Stimulated activated naive CD8-positive, alpha-beta T cell treated with anti-CD3 and anti-CD28 coated beads, Interleukin-15, amount 100 ng/mL, for 72 hours (primary cell): ENCODE measurements around the gene ATP2C1.

Source experiments
- ATAC-seq: fragments of 150-1000 bp; cut with Tn5 transposase; 2 replicates; pipeline ENCODE4 v1.10.0; 2021; ENCODE audit warnings: mild to moderate bottlenecking, moderate library complexity
- DNase-seq, 2 donors: peaks; one replicate each; pipeline ENCODE4 v3.0.0; 2021 to 2022
- H3K27ac Mint-ChIP-seq, 2 donors: one replicate each; pipeline ENCODE4 v1.8.0; 2022; ENCODE audit warnings: mild to moderate bottlenecking in 2 of 2, mixed read lengths in 2 of 2, moderate library complexity in 2 of 2
- H3K27me3 Mint-ChIP-seq: one replicate; pipeline ENCODE4 v1.8.0; 2022; ENCODE audit warnings: mixed read lengths
- H3K4me1 Mint-ChIP-seq: one replicate; pipeline ENCODE4 v1.8.0; 2022; ENCODE audit warnings: mild to moderate bottlenecking, mixed read lengths
- H3K4me3 Mint-ChIP-seq, 2 donors: one replicate each; pipeline ENCODE4 v1.8.0; 2022; ENCODE audit warnings: mild to moderate bottlenecking in 2 of 2, mixed read lengths in 2 of 2, moderate library complexity in 1 of 2
- H3K9me3 Mint-ChIP-seq, 2 donors: one replicate each; pipeline ENCODE4 v1.8.0; 2022; ENCODE audit warnings: mixed read lengths in 2 of 2

The ATP2C1 gene

DNA sequence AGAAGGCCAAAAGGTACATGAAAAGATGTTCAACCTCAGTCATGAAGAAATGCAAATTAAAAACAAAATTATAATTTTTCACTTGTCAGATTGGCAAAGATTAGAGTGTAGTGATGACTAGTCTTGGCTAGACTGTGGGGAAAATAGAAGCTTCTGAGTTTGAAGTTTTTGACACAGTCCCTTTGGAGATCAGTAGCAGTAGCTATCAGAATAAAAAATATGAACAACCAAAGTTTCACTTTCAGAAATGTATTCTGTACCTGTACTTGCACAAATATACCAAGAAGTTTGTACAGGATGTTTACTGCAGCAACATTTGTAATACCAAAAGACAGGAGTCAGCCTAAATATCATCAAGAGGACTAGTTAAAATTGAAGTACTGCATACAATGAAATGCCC, 14.1 kb downstream of the ATP2C1 start:
- peaks cover 43% of the 10 kb centered on the region for H3K4me1 Mint-ChIP-seq
- no peaks in the 10 kb centered on the region for H3K9me3 Mint-ChIP-seq
- peak overlapping the region; percentile 12 to 25 for H3K27ac Mint-ChIP-seq
- ATAC-seq (peak; percentile 97), DNase-seq (no peak)
- H3K4me3 Mint-ChIP-seq: peak overlapping the region; percentile 21 to 50
- H3K27me3 Mint-ChIP-seq: no peaks in the 10 kb centered on the region

DNA sequence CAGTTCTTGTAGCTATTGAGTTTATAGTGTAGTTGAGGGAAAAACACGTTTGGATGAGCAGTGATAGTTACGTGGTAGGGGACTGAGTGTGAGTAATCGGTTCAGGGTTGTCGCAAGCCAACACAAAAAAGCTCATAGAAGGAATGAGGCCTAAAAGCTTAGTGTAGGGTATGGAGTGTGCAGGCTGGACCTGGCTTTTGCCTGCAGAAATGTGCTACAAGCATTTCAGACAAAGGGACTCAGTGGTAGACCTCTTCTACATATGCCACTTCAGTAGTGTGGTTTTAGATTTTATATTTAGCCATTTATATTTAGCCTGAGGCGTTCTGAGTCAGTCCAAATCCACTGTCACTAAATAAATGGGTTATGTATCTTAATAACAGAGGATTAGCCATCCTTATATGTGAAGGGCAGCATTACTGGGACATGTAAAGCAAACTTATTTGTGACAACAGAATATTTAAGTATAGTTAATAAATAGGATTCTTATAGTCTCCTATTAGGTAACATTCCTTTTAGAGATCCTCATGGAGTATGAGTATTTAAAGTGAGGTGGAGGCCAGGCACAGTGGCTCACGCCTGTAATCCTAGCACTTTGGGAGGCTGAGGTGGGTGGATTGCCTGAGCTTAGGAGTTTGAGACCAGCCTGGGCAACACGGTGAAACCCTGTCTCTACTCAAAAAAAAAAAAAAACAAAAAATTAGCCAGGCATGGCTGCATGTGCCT, 21.8 kb downstream of the ATP2C1 start:
- Mint-ChIP-seq H3K4me1 (peaks cover 23% of the 10 kb centered on the region), H3K27ac (no peak overlapping the region), H3K4me3 (no peak overlapping the region), H3K9me3 (peaks cover 0 to 4% of the 10 kb centered on the region in 2 donors), H3K27me3 (no peaks in the 10 kb centered on the region)
- DNase-seq (no peak), ATAC-seq (no peak)

DNA sequence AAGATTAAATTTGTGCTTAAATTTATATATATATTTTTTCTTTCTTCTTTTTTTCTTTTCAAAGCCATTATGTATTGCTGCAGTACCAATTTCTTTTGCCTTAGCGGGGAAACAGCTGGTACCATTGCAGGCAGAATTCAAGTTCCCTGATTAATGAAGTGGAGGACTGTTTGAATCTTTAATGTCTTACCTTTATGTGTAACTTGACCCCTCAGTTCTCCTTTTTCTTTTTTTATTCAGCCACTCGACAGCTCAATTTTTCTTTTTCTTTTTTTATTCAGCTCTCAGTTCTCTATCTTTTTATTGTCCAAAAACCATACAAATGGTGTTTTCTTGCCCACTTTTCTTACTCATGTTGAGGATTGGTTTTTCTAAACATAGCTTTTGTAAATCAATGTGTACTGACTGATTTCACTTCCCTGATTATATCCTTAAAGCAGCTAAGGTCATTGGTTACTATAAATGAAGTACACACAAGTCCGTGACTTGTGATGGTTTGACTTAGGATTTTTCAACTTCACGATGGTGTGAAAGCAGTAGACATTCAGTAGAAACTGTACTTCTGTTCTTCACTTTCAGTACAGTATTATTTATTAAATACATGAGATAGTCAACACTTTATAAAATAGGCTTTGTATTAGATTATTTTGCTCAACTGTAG, 22.8 kb downstream of the ATP2C1 start:
- DNase-seq (no peak), ATAC-seq (no peak)
- H3K27ac Mint-ChIP-seq: no peak overlapping the region
- no peak overlapping the region for H3K4me3 Mint-ChIP-seq
- no peaks in the 10 kb centered on the region for H3K27me3 Mint-ChIP-seq
- peaks cover 28% of the 10 kb centered on the region for H3K4me1 Mint-ChIP-seq
- peaks cover 0 to 4% of the 10 kb centered on the region in 2 donors for H3K9me3 Mint-ChIP-seq

DNA sequence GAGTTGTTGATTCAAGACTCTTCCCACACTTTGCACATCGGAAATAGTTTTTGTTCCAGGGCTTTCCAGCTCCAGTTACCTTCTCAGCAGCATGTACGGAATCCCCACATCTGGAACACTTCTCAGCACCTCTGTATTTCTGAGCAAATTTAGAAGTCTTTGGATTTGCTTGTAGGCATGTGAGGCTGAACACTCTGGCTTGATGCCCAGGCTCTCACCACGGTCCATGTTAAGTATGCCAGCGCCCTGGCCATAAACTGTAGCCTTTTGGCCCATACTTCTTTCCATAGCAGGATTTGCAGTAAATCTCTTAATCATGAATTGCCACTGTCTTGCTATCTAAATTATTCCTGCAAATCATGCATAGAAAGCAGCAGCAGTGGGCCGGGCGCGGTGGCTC, 24.4 kb downstream of the ATP2C1 start:
- no peak overlapping the region for H3K4me3 Mint-ChIP-seq
- no peak overlapping the region for H3K27ac Mint-ChIP-seq
- H3K9me3 Mint-ChIP-seq: peaks cover 0 to 4% of the 10 kb centered on the region in 2 donors
- DNase-seq: no peak
- no peaks in the 10 kb centered on the region for H3K27me3 Mint-ChIP-seq
- ATAC-seq: no peak
- H3K4me1 Mint-ChIP-seq: peaks cover 43% of the 10 kb centered on the region

DNA sequence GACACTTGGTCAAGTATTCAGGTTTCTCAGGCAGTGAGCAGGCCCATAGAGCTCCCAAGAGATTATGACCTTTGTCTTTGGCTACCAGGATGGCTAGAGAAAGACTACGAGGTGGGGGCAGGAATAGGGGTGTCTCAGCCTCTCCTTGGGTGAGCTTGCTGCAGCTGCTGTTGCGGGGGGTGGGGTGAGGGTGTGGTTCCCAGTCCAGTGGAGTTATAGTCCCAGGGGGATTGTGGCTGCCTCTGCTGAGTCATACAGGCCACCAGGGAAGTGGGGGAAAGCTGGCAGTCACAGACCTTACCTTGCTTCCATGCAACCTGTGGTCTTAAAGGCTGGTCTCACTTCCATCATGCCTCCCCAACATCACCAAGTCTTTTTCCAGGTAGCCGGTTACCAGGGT, 31.7 kb downstream of the ATP2C1 start:
- H3K9me3 Mint-ChIP-seq: peaks cover 7 to 8% of the 10 kb centered on the region in 2 donors
- H3K4me1 Mint-ChIP-seq: peaks cover 59% of the 10 kb centered on the region
- ATAC-seq: no peak
- H3K27ac Mint-ChIP-seq: no peak overlapping the region
- no peaks in the 10 kb centered on the region for H3K27me3 Mint-ChIP-seq
- no peak overlapping the region for H3K4me3 Mint-ChIP-seq
- no peak for DNase-seq

DNA sequence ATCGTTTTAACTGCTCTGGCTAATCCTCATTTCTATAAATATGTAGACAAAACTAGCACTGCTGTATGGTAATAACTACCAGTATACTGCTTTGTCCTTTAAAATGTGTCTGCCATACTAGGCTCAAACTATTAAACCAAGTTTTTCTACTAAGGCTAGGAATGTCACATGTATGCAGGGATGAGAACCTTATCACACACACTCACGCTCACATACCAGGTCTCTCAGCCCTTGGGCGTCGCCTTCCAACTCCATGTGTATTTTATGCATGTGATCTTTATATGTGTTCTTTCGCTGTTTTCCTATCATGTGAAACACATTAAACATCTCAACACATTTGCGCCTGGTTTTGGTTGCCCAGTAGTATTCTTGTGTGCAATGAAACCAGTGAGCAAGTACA, 32.6 kb downstream of the ATP2C1 start:
- no peak for ATAC-seq
- H3K9me3 Mint-ChIP-seq: peaks cover 7 to 8% of the 10 kb centered on the region in 2 donors
- H3K4me1 Mint-ChIP-seq: peaks cover 55% of the 10 kb centered on the region
- no peak for DNase-seq
- no peak overlapping the region for H3K4me3 Mint-ChIP-seq
- H3K27ac Mint-ChIP-seq: no peak overlapping the region
- no peaks in the 10 kb centered on the region for H3K27me3 Mint-ChIP-seq

DNA sequence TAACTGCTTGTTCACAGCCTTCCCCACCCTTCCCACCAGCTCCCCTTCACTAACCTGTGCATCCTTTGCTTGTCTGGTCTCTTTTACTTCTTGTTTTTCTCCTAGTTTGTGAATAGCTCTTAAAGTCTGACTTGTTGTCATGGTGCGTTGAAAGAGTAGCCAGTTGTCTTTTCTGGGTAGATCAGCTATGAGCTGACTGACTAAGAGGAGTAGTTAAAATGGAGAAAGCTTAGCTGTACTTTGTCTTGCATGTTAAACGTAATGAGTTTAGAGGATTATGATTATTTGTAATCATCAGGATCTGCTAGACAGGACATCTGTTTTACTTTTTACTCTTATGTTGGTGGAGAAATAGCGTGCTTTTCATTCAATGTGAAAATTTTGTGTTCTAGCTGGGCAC, 35.9 kb downstream of the ATP2C1 start:
- H3K27me3 Mint-ChIP-seq: no peaks in the 10 kb centered on the region
- peaks cover 0 to 5% of the 10 kb centered on the region in 2 donors for H3K9me3 Mint-ChIP-seq
- no peak overlapping the region for H3K4me3 Mint-ChIP-seq
- DNase-seq (no peak), ATAC-seq (no peak)
- H3K27ac Mint-ChIP-seq: no peak overlapping the region
- H3K4me1 Mint-ChIP-seq: peaks cover 33% of the 10 kb centered on the region

DNA sequence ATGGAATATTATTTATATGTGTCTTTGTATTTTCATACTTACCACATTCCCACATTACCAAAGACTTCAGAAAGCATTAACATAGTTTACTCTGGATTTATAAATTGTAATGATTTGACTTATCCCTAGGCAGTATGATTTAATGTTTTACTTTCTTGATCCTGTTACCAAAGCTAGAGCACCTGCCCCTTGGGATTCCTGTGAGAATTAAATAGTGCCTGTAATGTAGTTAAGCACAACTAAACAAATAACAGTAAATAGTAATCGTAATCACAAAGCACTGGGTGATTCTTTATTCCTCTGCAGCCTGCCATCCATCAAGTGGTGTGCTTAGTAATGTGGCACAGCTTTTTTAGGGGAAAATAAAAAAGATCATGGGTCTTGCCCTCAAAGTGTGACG, 39.1 kb downstream of the ATP2C1 start:
- DNase-seq: no peak
- no peak overlapping the region for H3K4me3 Mint-ChIP-seq
- no peak for ATAC-seq
- no peaks in the 10 kb centered on the region for H3K9me3 Mint-ChIP-seq
- H3K4me1 Mint-ChIP-seq: peaks cover 13% of the 10 kb centered on the region
- no peak overlapping the region for H3K27ac Mint-ChIP-seq
- no peaks in the 10 kb centered on the region for H3K27me3 Mint-ChIP-seq

DNA sequence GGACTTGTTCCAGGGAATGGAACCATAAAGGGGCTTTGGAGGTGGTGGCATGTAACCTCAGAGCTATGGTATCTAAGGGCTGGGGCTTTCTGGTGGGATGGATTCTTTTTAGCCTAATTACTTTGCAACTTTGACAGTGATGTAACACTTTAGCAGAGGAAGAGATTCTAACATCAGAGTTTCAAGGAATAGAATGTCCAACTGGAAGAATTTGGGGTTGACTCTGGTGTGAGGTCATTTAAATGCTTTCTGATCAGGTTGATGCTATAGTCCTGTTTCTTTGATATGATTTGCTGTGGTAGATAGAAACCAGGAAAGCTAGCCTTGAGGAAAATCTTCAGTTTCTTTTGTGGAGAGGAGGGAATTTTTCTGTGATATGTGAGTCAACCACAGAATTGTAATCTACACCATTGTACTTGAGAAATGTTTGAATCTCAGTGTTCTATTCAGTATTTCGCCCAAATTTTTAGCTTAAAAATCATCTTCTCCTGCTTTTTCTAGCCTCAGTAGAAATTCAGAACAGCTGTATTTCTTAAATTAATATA, 40.0 kb downstream of the ATP2C1 start:
- no peak for DNase-seq
- H3K9me3 Mint-ChIP-seq: no peaks in the 10 kb centered on the region
- H3K27ac Mint-ChIP-seq: peak overlapping the region; percentile 30 to 90
- peaks cover 13% of the 10 kb centered on the region for H3K4me1 Mint-ChIP-seq
- no peak for ATAC-seq
- H3K27me3 Mint-ChIP-seq: no peaks in the 10 kb centered on the region
- no peak overlapping the region for H3K4me3 Mint-ChIP-seq

DNA sequence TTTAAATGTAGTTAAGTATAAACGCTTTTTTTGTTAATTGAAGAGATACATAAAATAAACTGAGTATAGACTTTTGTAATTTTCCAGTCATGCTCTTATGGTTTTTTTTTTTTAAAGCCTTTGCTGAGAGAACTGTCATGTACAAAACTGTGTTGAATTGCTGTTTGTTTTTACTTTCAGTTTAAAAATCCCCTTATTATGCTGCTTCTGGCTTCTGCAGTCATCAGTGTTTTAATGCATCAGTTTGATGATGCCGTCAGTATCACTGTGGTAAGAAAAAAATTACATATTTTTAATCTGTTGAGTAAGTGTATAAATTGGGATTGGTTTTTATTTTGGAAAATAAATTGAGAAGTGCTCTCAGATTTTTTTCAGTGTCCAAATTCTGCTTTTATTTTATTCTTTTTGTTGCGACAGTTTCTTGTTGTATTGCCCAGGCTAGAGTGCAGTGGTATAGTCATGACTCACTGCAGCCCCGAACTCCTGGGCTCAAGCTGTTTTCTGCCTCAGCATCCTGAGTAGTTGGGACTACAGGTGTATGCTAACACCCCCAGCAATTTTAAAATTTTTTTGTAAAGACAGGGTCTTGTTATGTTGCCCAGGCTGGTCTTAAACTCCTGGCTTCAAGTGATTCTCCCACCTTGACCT, 40.7 kb downstream of the ATP2C1 start:
- no peak for DNase-seq
- Mint-ChIP-seq H3K27ac (no peak overlapping the region), H3K4me1 (peaks cover 12% of the 10 kb centered on the region), H3K4me3 (no peak overlapping the region), H3K27me3 (no peaks in the 10 kb centered on the region), H3K9me3 (no peaks in the 10 kb centered on the region)
- ATAC-seq: no peak

DNA sequence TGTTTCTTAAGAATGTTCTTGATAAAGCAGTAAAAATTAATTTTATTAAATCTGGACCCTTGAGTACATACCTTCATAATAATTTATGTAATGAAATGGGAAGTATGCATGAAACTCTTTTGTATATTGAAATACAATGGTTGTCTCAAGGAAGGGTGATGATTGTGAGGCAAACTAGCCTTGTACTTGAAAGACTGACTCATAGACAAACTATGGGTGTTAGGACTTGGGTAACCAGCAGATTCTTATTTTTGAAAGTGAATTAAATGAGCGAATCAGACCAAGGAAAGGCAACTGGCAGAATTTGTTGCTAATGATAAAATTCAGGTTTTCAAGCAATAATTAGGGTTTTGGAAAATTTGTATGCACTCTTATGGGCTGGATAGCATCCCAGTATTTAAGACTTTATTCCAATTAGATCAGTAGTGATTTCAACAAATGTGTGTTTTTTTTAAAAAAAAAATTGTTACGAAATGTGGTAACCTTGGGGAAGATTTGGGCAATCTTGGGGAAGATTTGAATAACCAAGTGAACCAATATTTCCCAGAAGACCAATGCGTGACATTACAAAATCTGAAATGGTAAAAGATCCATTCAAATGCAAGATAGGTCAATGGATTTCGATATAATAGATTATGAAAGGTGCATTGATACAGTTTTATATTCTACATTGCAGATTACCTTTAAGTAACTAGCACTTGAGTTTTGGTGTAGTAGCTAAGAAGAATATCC, 42.0 kb downstream of the ATP2C1 start:
- Mint-ChIP-seq H3K9me3 (no peaks in the 10 kb centered on the region), H3K27ac (no peak overlapping the region), H3K27me3 (no peaks in the 10 kb centered on the region), H3K4me1 (peaks cover 7% of the 10 kb centered on the region), H3K4me3 (no peak overlapping the region)
- ATAC-seq (no peak), DNase-seq (no peak)

DNA sequence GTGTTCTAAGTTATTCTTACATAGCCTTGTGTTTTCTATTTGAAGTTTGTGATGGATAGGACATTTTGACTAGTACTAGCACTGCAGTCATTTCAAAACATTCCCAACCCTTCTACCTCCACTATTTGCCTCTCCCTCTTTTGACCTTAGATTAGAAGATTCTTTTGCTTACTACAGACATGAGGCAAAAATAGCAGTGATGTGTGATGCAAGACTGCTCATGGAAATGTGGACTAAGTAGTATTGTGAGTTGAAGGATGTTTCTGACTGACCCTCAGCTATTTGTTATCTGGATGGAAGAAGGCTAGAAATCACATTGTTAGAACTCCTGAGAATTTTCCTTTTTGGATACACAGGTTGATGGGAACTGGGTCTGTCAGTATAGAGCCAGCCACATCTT, 45.9 kb downstream of the ATP2C1 start:
- no peak overlapping the region for H3K4me3 Mint-ChIP-seq
- no peak for DNase-seq
- no peaks in the 10 kb centered on the region for H3K4me1 Mint-ChIP-seq
- no peak overlapping the region for H3K27ac Mint-ChIP-seq
- no peaks in the 10 kb centered on the region for H3K9me3 Mint-ChIP-seq
- ATAC-seq: no peak
- H3K27me3 Mint-ChIP-seq: no peaks in the 10 kb centered on the region

DNA sequence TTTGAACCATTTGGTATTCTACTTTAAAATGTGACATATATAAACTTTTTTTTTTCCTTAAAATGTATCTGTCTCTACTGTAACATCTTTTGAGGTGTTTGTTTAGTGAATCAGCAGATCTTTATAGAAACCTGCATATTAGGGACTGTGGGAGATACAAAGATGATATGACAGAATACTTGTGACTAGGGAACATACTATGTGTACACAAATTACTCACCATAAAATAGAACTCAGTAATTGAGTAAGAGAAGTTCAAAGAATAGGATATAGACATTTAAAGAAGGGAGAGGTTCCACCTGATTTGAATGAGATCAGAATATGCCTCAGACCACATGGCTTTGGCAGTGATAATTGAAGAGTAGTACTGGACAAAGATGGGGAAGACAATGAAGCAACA, 47.9 kb downstream of the ATP2C1 start:
- Mint-ChIP-seq H3K27me3 (no peaks in the 10 kb centered on the region), H3K27ac (no peak overlapping the region), H3K4me1 (no peaks in the 10 kb centered on the region), H3K4me3 (no peak overlapping the region), H3K9me3 (no peaks in the 10 kb centered on the region)
- ATAC-seq (no peak), DNase-seq (no peak)

DNA sequence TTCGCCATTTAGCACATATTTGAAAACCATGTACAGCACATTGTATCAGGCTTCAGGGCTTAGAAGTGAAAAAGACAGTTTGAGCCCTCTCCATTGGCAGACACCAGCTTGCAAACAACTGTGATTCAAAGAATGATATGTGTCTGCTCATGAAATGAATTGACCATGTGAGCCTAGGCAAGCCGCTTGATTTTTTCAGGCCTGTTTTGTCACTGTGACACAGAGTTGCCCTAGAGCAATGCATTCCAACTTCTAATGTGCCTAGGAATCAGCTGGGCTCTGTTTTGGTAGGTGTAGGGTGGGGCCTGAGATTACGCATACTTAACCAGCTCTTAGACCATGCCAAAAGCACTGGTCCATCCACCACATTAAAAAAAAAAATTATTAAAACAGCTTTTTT, 53.0 kb downstream of the ATP2C1 start:
- Mint-ChIP-seq H3K27me3 (no peaks in the 10 kb centered on the region), H3K4me3 (no peak overlapping the region), H3K4me1 (peaks cover 20% of the 10 kb centered on the region), H3K9me3 (no peaks in the 10 kb centered on the region), H3K27ac (no peak overlapping the region)
- DNase-seq: no peak
- ATAC-seq: no peak

DNA sequence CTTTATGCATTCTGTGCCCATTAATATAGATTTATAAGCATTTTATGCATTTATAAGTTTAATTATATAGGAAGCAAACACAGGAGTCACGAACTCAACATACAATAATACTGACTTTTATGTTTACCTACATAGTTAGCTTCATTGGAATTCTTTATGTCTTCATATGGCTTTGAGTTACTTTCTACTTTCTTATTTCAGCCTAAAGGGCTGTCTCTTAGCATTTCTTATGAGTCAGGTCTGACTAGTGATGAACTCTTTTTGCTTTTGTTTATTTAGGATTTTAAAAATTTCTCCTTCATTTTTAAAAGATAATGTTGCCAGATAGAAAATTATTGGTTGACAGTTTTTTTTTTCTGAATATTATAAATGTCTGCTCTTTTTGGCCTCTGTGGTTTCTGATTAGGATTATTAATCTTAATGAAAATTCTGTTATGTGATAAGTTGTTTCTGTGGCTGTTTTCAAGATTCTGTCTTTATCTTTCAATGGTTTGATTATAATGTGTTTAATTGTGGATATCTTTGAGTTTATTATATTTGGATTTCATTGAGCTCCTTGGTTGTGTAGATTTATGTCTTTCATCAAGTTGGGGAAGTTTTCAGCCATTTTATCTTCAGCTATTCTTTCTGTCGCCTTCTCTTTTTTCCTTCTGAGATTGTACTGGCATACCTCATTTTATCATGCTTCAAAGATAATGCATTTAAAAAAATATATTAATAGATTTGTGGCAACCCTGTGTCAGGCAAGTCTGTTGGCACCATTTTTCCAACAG, 54.3 kb downstream of the ATP2C1 start:
- DNase-seq (no peak), ATAC-seq (no peak)
- H3K4me3 Mint-ChIP-seq: no peak overlapping the region
- no peaks in the 10 kb centered on the region for H3K27me3 Mint-ChIP-seq
- H3K9me3 Mint-ChIP-seq: no peaks in the 10 kb centered on the region
- H3K27ac Mint-ChIP-seq: no peak overlapping the region
- peaks cover 20% of the 10 kb centered on the region for H3K4me1 Mint-ChIP-seq
